Measurements from ENCODE around the gene OR3A2. TPM values are rescaled to one million over a fixed set of nuclear protein-coding genes. Genes with fewer than 3 reads are reported as not detected.

Gene OR3A2
- total and polyA plus RNA-seq, 9 of the 15 experiments (the other 6 are each of a cell fraction or from before 2014, with no cell fraction given) = not detected

DNA sequence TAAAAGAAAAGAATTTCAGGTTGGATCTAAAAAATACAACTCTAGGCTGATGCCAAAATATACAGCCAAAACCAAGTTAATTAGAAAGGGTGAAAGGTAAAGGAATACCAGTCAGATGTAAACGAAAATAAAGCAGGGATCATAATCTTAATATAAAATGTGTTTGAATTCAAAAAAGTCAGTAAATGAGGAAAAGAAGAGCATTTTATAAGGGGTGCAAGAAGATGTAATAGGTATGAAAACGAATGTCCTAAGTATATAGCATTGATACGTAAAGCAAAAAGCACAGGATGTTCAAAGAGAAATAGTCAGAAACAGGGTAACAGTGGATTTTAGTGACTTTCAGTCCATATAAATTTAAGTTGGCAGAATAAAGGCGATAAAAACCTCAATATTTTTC lies 90.5 kb downstream of the OR3A2 start:
- H3K9ac ChIP-seq (ENCODE audit: insufficient read depth in 1 of 2, low read depth in 2 of 2, low read length in 2 of 2) = no peak overlapping the region
- in situ Hi-C loops (cut with MboI) = no loop called here
- ATAC-seq (no peak), DNase-seq (ENCODE audit: extremely low read depth in 1 of 4, low spot score in 3 of 4) (no peak), FAIRE-seq (no peak)
- no peaks in the 10 kb centered on the region for H3K27me3 ChIP-seq (ENCODE audit: control insufficient read depth in 2 of 2, insufficient read depth in 2 of 2, low read length in 2 of 2)
- no peak overlapping the region for H3K4me2 ChIP-seq (ENCODE audit: insufficient read depth, low read length)
- H4K20me1 ChIP-seq (replicated peaks; ENCODE audit: control insufficient read depth, insufficient read depth, low read length) = no peaks in the 10 kb centered on the region
- CTCF ChIA-PET (ENCODE audit: low intra/inter-chr PET ratio) = no interaction called here
- TF ChIP-seq, protein P1, sequence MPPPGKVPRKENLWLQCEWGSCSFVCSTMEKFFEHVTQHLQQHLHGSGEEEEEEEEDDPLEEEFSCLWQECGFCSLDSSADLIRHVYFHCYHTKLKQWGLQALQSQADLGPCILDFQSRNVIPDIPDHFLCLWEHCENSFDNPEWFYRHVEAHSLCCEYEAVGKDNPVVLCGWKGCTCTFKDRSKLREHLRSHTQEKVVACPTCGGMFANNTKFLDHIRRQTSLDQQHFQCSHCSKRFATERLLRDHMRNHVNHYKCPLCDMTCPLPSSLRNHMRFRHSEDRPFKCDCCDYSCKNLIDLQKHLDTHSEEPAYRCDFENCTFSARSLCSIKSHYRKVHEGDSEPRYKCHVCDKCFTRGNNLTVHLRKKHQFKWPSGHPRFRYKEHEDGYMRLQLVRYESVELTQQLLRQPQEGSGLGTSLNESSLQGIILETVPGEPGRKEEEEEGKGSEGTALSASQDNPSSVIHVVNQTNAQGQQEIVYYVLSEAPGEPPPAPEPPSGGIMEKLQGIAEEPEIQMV (tag; conservative IDR thresholded peaks at IDR 0.05; ENCODE audit: low read depth) = no peak
- no peak for TF ChIP-seq DDX20 (tag; IDR thresholded peaks at IDR 0.05; ENCODE audit: low read depth)
- TF ChIP-seq, protein P2, sequence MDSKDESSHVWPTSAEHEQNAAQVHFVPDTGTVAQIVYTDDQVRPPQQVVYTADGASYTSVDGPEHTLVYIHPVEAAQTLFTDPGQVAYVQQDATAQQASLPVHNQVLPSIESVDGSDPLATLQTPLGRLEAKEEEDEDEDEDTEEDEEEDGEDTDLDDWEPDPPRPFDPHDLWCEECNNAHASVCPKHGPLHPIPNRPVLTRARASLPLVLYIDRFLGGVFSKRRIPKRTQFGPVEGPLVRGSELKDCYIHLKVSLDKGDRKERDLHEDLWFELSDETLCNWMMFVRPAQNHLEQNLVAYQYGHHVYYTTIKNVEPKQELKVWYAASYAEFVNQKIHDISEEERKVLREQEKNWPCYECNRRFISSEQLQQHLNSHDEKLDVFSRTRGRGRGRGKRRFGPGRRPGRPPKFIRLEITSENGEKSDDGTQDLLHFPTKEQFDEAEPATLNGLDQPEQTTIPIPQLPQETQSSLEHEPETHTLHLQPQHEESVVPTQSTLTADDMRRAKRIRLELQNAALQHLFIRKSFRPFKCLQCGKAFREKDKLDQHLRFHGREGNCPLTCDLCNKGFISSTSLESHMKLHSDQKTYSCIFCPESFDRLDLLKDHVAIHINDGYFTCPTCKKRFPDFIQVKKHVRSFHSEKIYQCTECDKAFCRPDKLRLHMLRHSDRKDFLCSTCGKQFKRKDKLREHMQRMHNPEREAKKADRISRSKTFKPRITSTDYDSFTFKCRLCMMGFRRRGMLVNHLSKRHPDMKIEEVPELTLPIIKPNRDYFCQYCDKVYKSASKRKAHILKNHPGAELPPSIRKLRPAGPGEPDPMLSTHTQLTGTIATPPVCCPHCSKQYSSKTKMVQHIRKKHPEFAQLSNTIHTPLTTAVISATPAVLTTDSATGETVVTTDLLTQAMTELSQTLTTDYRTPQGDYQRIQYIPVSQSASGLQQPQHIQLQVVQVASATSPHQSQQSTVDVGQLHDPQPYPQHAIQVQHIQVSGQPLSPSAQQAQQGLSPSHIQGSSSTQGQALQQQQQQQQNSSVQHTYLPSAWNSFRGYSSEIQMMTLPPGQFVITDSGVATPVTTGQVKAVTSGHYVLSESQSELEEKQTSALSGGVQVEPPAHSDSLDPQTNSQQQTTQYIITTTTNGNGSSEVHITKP (IDR thresholded peaks at IDR 0.05; ENCODE audit: partially characterized antibody) = no peak
- TF ChIP-seq NRF1 (conservative IDR thresholded peaks at IDR 0.05 in 1 of 2, IDR thresholded peaks at IDR 0.05 in 1 of 2) = no peak
- no peak for TF ChIP-seq KDM2B (CRISPR knock-in tag; IDR thresholded peaks at IDR 0.05)
- no peak for TF ChIP-seq ZNF140 (CRISPR knock-in tag; IDR thresholded peaks at IDR 0.05)
- TF ChIP-seq BMI1 (IDR thresholded peaks at IDR 0.05; ENCODE audit: low read length) = no peak
- no peak for TF ChIP-seq GABPA (tag; conservative IDR thresholded peaks at IDR 0.05; ENCODE audit: low read depth)
- no peak for TF ChIP-seq ZNF830 (CRISPR knock-in tag; IDR thresholded peaks at IDR 0.05)
- no peak for TF ChIP-seq SREBF1 (IDR thresholded peaks at IDR 0.05; ENCODE audit: borderline replicate concordance, low read depth, low read length)
- no peak for TF ChIP-seq RFX7 (CRISPR knock-in tag; IDR thresholded peaks at IDR 0.05)
- no peak for TF ChIP-seq ZNF23 (CRISPR knock-in tag; IDR thresholded peaks at IDR 0.05)
- TF ChIP-seq KAT2B (IDR thresholded peaks at IDR 0.05; ENCODE audit: low read depth, low read length) = no peak
- TF ChIP-seq, protein P3, sequence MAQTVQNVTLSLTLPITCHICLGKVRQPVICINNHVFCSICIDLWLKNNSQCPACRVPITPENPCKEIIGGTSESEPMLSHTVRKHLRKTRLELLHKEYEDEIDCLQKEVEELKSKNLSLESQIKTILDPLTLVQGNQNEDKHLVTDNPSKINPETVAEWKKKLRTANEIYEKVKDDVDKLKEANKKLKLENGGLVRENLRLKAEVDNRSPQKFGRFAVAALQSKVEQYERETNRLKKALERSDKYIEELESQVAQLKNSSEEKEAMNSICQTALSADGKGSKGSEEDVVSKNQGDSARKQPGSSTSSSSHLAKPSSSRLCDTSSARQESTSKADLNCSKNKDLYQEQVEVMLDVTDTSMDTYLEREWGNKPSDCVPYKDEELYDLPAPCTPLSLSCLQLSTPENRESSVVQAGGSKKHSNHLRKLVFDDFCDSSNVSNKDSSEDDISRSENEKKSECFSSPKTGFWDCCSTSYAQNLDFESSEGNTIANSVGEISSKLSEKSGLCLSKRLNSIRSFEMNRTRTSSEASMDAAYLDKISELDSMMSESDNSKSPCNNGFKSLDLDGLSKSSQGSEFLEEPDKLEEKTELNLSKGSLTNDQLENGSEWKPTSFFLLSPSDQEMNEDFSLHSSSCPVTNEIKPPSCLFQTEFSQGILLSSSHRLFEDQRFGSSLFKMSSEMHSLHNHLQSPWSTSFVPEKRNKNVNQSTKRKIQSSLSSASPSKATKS (CRISPR knock-in tag; IDR thresholded peaks at IDR 0.05) = no peak
- no peak for TF ChIP-seq ELF4 (CRISPR knock-in tag; IDR thresholded peaks at IDR 0.05)
- no peak for TF ChIP-seq MEF2A (IDR thresholded peaks at IDR 0.05; ENCODE audit: control insufficient read depth, low read depth, low read length)
- no peak for TF ChIP-seq MEF2D (tag; conservative IDR thresholded peaks at IDR 0.05; ENCODE audit: low read depth)
- no TSS peak for BruUV-seq (replicated peaks)
- POLR2A ChIA-PET = no interaction called here
- no peak overlapping the region for H3K4me3 ChIP-seq
- H3K4me1 ChIP-seq (replicated peaks in 1 of 2; ENCODE audit: control insufficient read depth in 2 of 2, insufficient read depth in 2 of 2, low read length in 2 of 2) = no peaks in the 10 kb centered on the region
- no peak overlapping the region for H2AFZ ChIP-seq (ENCODE audit: low read depth, low read length)
- H3K36me3 ChIP-seq (ENCODE audit: control insufficient read depth, insufficient read depth, low read length) = no peaks in the 10 kb centered on the region
- H3K27ac ChIP-seq (ENCODE audit: extremely low read depth, low read depth, low read length) = no peak overlapping the region
- no peaks in the 10 kb centered on the region for H3K9me1 ChIP-seq (ENCODE audit: control insufficient read depth, insufficient read depth, low read length)
- intact Hi-C loops (cut with micrococcal nuclease) = no loop called here
- 0% methylated on average over 2 of the region's 4 CpGs for WGBS (ENCODE audit: insufficient coverage, low coverage, missing lambda C conversion rate)
- no peaks in the 10 kb centered on the region for H3K9me3 ChIP-seq (replicated peaks; ENCODE audit: control insufficient read depth, insufficient read depth, low read depth, low read length)
- no peaks in the 10 kb centered on the region for H3K79me2 ChIP-seq (ENCODE audit: control insufficient read depth, insufficient read depth, low read length)
